GM18526 (cell line): Measurements from ENCODE around the gene C16orf96.

Experiments
- POLR2A ChIP-seq: IDR thresholded peaks from 3 replicates; pipeline ENCODE4 v1.6.1; 2011; ENCODE audit not compliant: insufficient read length; ENCODE audit errors: extremely low read depth

Gene C16orf96

GRCh38 chr16:4572715-4573114, 16.6 kb downstream of the C16orf96 start:
- no peak for TF ChIP-seq POLR2A

GRCh38 chr16:4574919-4575705, 19.0 kb downstream of the C16orf96 start:
- TF ChIP-seq POLR2A, result no peak

DNA sequence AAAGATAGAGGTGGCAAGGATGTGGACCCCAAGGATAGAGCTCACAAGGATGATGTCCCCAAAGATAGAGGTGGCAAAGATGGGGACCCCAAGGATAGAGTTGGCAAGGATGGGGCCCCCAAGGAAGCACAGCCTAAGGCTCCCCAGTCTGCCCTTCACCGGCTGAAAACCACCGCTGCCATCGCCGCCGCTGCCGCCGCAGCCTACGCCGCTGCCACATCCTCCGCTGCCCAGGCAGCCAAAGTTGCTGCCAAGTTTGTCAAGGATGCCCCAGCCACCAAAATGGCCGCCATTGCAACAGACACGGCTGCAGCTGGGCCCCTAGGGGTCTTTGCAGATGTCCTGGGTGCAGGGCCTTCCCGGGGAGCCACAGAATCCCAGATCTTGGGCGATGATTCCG, 19.9 kb downstream of the C16orf96 start:
- TF ChIP-seq POLR2A, result no peak

DNA sequence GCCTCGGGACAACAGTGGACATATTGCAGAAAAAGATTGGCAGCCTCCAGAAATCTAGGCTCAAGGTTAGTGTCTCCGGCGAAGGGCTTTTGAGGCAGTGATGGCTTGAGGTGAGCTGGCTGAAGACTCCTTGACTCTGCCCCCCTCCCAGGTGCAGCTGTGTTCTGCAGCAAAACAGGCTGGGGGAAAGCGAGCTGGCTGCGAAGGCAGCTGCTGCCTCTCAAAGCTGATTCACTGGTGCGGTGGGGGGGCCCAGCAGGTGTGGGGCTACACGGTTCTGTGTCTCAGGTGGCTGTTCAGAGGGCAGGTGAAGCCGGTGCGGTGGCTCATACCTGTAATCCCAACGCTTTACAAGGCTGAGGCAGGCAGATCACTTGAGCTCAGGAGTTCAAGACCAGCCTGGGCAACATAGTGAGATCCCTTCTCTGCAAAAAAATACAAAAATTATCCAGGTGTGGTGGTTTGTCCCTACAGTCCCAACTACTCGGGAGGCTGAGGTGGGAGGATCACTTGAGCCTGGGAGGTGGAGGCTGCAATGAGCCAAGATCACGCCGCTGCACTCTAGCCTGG, 22.9 kb downstream of the C16orf96 start:
- TF ChIP-seq POLR2A, result no peak

GRCh38 chr16:4580250-4580649, 24.1 kb downstream of the C16orf96 start:
- TF ChIP-seq POLR2A, result no peak

DNA sequence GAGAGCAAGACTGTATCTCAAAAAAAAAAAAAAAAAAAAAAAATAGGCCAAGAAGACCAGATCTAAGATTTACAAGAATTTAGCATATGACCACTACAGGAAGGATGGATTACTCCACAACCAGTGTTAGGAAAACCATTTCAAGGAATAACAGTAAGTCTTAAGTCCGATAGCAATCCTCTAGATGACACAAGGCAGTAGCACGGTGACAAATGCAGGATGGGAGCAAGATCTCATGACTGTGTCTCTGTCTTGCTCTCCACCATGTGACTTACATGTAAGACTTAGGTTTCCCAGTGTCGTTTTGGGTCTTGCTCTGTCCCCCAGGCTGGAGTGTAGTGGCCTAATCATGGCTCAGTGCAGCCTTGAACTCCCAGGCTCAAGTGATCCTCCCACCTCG, 27.8 kb downstream of the C16orf96 start:
- no peak for TF ChIP-seq POLR2A

- no peak for TF ChIP-seq POLR2A
These were observed 30.2 kb downstream of the C16orf96 start for GRCh38 chr16:4586291-4586690.

- no peak for TF ChIP-seq POLR2A
These were observed 32.2 kb downstream of the C16orf96 start for GRCh38 chr16:4588386-4588785.

GRCh38 chr16:4588961-4589360, 32.8 kb downstream of the C16orf96 start:
- TF ChIP-seq POLR2A, result no peak

- TF ChIP-seq POLR2A, result no peak
These were observed 35.1 kb downstream of the C16orf96 start for GRCh38 chr16:4591191-4591590.

DNA sequence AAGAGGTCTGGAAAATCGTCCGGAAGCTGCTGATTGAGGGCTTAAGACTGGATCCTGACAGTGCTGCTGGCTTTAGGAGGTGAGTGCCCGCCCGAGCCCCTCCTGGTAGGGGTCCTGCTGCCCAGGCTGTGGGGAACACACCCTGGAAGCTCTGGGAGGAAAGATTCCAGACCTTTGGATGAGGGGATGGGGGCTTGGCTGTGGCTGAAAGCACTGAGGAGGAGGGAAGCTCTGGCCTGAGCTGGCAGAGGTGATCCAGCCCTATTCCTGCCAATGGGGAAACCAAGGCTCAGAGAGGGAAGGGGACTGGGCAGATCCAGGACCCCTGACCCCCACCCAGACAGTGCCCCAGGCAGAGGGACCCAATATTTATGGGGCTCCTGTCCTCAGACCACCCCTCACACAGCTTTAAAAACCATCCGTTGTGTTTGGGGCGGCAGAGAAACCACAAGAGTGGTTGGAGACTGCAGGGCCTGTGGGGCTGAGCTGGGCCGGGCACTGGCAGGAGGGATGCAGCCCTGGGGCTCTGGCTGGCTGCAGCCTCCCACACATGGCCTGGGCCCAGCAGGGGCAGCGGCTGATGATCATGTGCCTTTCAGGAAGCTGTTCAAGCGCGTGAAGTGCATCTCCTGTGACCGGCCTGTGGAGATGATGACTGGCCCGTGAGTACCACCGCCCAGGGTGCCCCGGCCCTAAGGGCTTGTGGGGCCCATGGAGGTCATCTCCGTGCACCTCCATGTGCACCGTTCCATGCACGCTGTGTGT, 35.7 kb downstream of the C16orf96 start:
- no peak for TF ChIP-seq POLR2A

DNA sequence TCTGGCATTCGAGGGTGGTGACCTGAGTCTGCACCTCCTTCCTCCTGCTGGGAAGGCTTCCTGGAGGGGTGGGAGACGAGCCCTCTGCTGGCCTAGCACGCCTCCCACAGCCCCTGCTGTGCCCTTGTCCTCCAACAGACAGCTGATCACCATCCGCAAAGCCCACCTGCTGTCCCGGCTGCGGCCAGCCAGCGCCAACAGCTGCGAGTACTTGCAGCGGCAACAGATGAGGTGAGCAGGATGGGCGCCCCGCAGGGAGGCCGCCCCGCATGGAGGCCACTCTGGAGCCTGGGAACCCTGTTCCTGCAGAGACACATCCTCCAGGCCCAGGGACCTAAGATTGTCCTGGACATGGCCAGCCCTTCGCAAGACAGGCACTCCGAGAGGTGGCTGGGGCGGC, 36.9 kb downstream of the C16orf96 start:
- no peak for TF ChIP-seq POLR2A

GRCh38 chr16:4594433-4595410, 38.6 kb downstream of the C16orf96 start:
- TF ChIP-seq POLR2A, result no peak

GRCh38 chr16:4597174-4597573, 41.0 kb downstream of the C16orf96 start:
- no peak for TF ChIP-seq POLR2A

GRCh38 chr16:4599037-4599436, 42.9 kb downstream of the C16orf96 start:
- no peak for TF ChIP-seq POLR2A
